Endothelial cell of umbilical vein (primary cell): Measurements from ENCODE around the gene SERPINA5. TPM values are rescaled to one million over a fixed set of nuclear protein-coding genes. Genes with fewer than 3 reads are reported as not detected.

Source experiments
- BruUV-seq: library from RNA; stranded (reverse); fragments of 400-500 nt; replicated peaks from 2 replicates; lab custom pipeline; 2021; lab: Mats Ljungman, UMichigan
- CTCF ChIA-PET: fragments of 300-600, 350-600 bp; sonication (Branson Sonifier 250); formaldehyde crosslinking; loops from one replicate; lab custom pipeline; 2021; ENCODE audit warnings: antibody characterized with exemption, inconsistent platforms; lab: Charles Lee
- POLR2A ChIA-PET: fragments of 300-600, 350-600 bp; sonication (Branson Sonifier 250); formaldehyde crosslinking; loops from one replicate; lab custom pipeline; 2021; ENCODE audit warnings: antibody characterized with exemption, inconsistent platforms; lab: Charles Lee
- DNase-seq: peaks from one replicate; pipeline ENCODE4 v3.0.0-alpha.2; 2011; ENCODE audit warnings: low read depth, low spot score
- FAIRE-seq: peaks from 2 replicates; lab custom pipeline; 2011; peaks lifted over from hg19 to GRCh38; lab: Jason Lieb, UNC
- H2AFZ ChIP-seq: 2 replicates; pipeline ENCODE4 v1.6.0; 2012; ENCODE audit warnings: low read depth, low read length, control low read depth, inconsistent platforms
- H3K27ac ChIP-seq: 2 replicates; pipeline ENCODE4 v1.5.1; 2011; ENCODE audit warnings: low read depth, mild to moderate bottlenecking, control low read depth, low read length, moderate library complexity; ENCODE audit not compliant: insufficient read depth
- H3K27me3 ChIP-seq, 2 experiments: 2 replicates each; pipeline versions ENCODE4 v1.6.0 to v1.6.1; 2011; ENCODE audit warnings: low read length in 2 of 2, mixed read lengths in 1 of 2; ENCODE audit not compliant: control insufficient read depth in 2 of 2, insufficient read depth in 2 of 2
- H3K36me3 ChIP-seq, 2 experiments: 2 replicates in 1 of 2; 3 replicates in 1 of 2; pipeline ENCODE4 v1.5.1; 2011; ENCODE audit warnings: low read length in 2 of 2, mild to moderate bottlenecking in 1 of 2, moderate library complexity in 1 of 2; ENCODE audit not compliant: control insufficient read depth in 2 of 2, insufficient read depth in 2 of 2; ENCODE audit errors: extremely low read depth in 1 of 2
- H3K4me1 ChIP-seq: 3 replicates; pipeline ENCODE4 v1.5.1; 2011; ENCODE audit warnings: mild to moderate bottlenecking, low read length; ENCODE audit not compliant: control insufficient read depth, insufficient read depth; ENCODE audit errors: extremely low read depth
- H3K4me2 ChIP-seq: 2 replicates; pipeline ENCODE4 v1.6.1; 2011; ENCODE audit warnings: low read length, control low read depth, mixed read lengths; ENCODE audit not compliant: insufficient read depth
- H3K4me3 ChIP-seq, 3 experiments: fragments of 200-600 bp in 1 of 3; sonication (generic), shearing (Covaris generic) in 1 of 3; replicated peaks in 1 of 3; 2 replicates each; pipeline ENCODE4 v1.5.1; 2011 to 2016; ENCODE audit warnings: control low read depth in 3 of 3, low read length in 3 of 3, mild to moderate bottlenecking in 2 of 3, inconsistent platforms in 1 of 3, low read depth in 1 of 3, moderate library complexity in 1 of 3; ENCODE audit not compliant: insufficient read depth in 1 of 3
- H3K79me2 ChIP-seq: 2 replicates; pipeline ENCODE4 v1.6.0; 2012; ENCODE audit warnings: low read length, inconsistent platforms; ENCODE audit not compliant: control insufficient read depth, insufficient read depth
- H3K9ac ChIP-seq: replicated peaks from 2 replicates; pipeline ENCODE3; 2011; ENCODE audit warnings: low read length, control low read depth; ENCODE audit not compliant: insufficient read depth; ENCODE audit errors: extremely low read depth
- H3K9me1 ChIP-seq: replicated peaks from 3 replicates; pipeline ENCODE4 v1.6.0; 2011; ENCODE audit warnings: mild to moderate bottlenecking, low read length; ENCODE audit not compliant: control insufficient read depth, insufficient read depth; ENCODE audit errors: extremely low read depth
- H3K9me3 ChIP-seq: replicated peaks from 2 replicates; pipeline ENCODE4 v1.5.1; 2012; ENCODE audit warnings: low read length, inconsistent platforms; ENCODE audit not compliant: control insufficient read depth, insufficient read depth
- H4K20me1 ChIP-seq: replicated peaks from 2 replicates; pipeline ENCODE3; 2011; ENCODE audit warnings: mild to moderate bottlenecking, low read length; ENCODE audit not compliant: control insufficient read depth, insufficient read depth; ENCODE audit errors: extremely low read depth
- CTCF ChIP-seq, 2 donors: IDR thresholded peaks; 1 replicate in 1 of 2; 2 replicates in 1 of 2; pipeline ENCODE4 v1.5.1; 2011; ENCODE audit warnings: low read length in 2 of 2, mild to moderate bottlenecking in 2 of 2, moderate library complexity in 2 of 2, control low read depth in 1 of 2, inconsistent platforms in 1 of 2, low read depth in 1 of 2; ENCODE audit not compliant: insufficient read depth in 1 of 2; ENCODE audit errors: extremely low read depth in 1 of 2
- EZH2 ChIP-seq: IDR thresholded peaks from 2 replicates; pipeline ENCODE4 v1.6.1; 2012; ENCODE audit warnings: borderline replicate concordance, low read depth, mild to moderate bottlenecking, moderate library complexity, low read length, inconsistent platforms; ENCODE audit not compliant: severe bottlenecking
- FOS ChIP-seq: IDR thresholded peaks from 2 replicates; pipeline ENCODE4 v1.6.1; 2011; ENCODE audit warnings: mild to moderate bottlenecking, low read length, moderate library complexity, borderline replicate concordance; ENCODE audit not compliant: insufficient read depth
- GATA2 ChIP-seq: IDR thresholded peaks from 2 replicates; pipeline ENCODE4 v1.7.0; 2011; ENCODE audit warnings: low read depth, mild to moderate bottlenecking, moderate library complexity, mixed read lengths, low read length; ENCODE audit not compliant: insufficient read length, insufficient read depth
- JUN ChIP-seq: IDR thresholded peaks from 2 replicates; pipeline ENCODE4 v1.6.1; 2011; ENCODE audit warnings: borderline replicate concordance, low read depth; ENCODE audit not compliant: insufficient read length, insufficient read depth
- MAX ChIP-seq: IDR thresholded peaks from 2 replicates; pipeline ENCODE4 v1.6.1; 2011; ENCODE audit not compliant: insufficient read depth, insufficient read length
- MYC ChIP-seq: IDR thresholded peaks from one replicate; pipeline ENCODE4 v1.6.1; 2011; ENCODE audit warnings: mild to moderate bottlenecking, low read depth, low read length
- POLR2A ChIP-seq: IDR thresholded peaks from 2 replicates; pipeline ENCODE4 v1.6.1; 2012; ENCODE audit warnings: low read depth, mild to moderate bottlenecking, control low read depth, low read length
- POLR2AphosphoS5 ChIP-seq: IDR thresholded peaks from 2 replicates; pipeline ENCODE4 v1.6.1; 2012; ENCODE audit warnings: low read depth, mild to moderate bottlenecking, control low read depth, low read length, moderate library complexity; ENCODE audit not compliant: insufficient read depth
- dilution Hi-C: fragments of 300-500 bp; cut with MboI; formaldehyde crosslinking; loops from one replicate; pipeline ENCODE4 v1.15.0; 2019; ENCODE audit warnings: low sequenced_read_pairs; ENCODE audit not compliant: extremely low pct_ligation_motif_present
- intact Hi-C: fragments of 100-400 bp; cut with micrococcal nuclease; formaldehyde crosslinking; loops from one replicate; pipeline ENCODE4 v1.10.0; 2022
- polyA plus RNA-seq, 4 experiments: library from polyadenylated mRNA; depleted of rRNA in 3 of 4; stranded (reverse) in 3 of 4; unstranded in 1 of 4; fragments of >200 nt; gene quantifications; 2 replicates each; pipeline versions ENCODE4 v1.2.1 to v1.2.3, GENCODE V29; 2011 to 2012; ENCODE audit warnings: missing spikeins in 1 of 4
- total RNA-seq: library from RNA; stranded (reverse); gene quantifications from 2 replicates; pipeline ENCODE4 v1.2.3, GENCODE V29; 2021

SERPINA5 gene
- total and polyA plus RNA-seq, 2 donors (not counting 3 experiments of a cell fraction or from before 2014, with no cell fraction given): 0.12 TPM; not detected in 1

GRCh38 chr14:94622653-94623421, 41.6 kb downstream of the SERPINA5 start:
- Histone ChIP-seq H3K4me2 (no peak overlapping the region), H2AFZ (no peak overlapping the region), H4K20me1 (no peaks in the 10 kb centered on the region), H3K4me3 (no peak overlapping the region), H3K27ac (no peak overlapping the region), H3K4me1 (no peaks in the 10 kb centered on the region), H3K27me3 (no peaks in the 10 kb centered on the region), H3K9ac (no peak overlapping the region), H3K9me3 (no peaks in the 10 kb centered on the region), H3K9me1 (no peaks in the 10 kb centered on the region), H3K36me3 (no peaks in the 10 kb centered on the region), H3K79me2 (no peaks in the 10 kb centered on the region)
- dilution Hi-C loops: no loop called here
- no peak for DNase-seq
- POLR2A ChIA-PET: no interaction called here
- FAIRE-seq: no peak
- CTCF ChIA-PET: no interaction called here
- no TSS peak for BruUV-seq
- TF ChIP-seq MYC (no peak), POLR2A (no peak), JUN (no peak), GATA2 (no peak), CTCF (IDR thresholded peaks at IDR 0.05; ENCODE audit: extremely low read depth in 1 of 2, insufficient read depth in 1 of 2, low read depth in 1 of 2, low read length in 2 of 2) (no peak), FOS (no peak), EZH2 (no peak), MAX (no peak), POLR2AphosphoS5 (no peak)
- intact Hi-C loops: no loop called here
